Left hindlimb (tissue), 1 donor: ENCODE data around the gene LITAFD.
"Not testable (repeated sequence)": the region's sequence is repeated elsewhere in the genome, so short reads cannot be mapped to it uniquely, and the experiment has no call there.

Source experiments
- DNase-seq: peaks from one replicate; pipeline ENCODE4 v3.0.0-alpha.2; 2018

Gene LITAFD

GRCh38 chr16:8882041-8882617 is at the start of gene LITAFD:
TSS of gene LITAFD (plus strand) at chr16:8882351. CDS start at chr16:8884356, 2,005 bp downstream.
- no peak for DNase-seq

- DNase-seq = no peak
Observed at GRCh38 chr16:8832717-8833105, 49.4 kb upstream of the LITAFD start.

- DNase-seq = not testable (repeated sequence)
Observed at GRCh38 chr16:8836797-8837196, 45.4 kb upstream of the LITAFD start.

- DNase-seq = not testable (repeated sequence)
Observed at GRCh38 chr16:8837594-8837993, 44.6 kb upstream of the LITAFD start.

GRCh38 chr16:8842016-8842415 is 40.1 kb upstream of the LITAFD start:
- DNase-seq = not testable (repeated sequence)

GRCh38 chr16:8843296-8843695 is 38.9 kb upstream of the LITAFD start:
- DNase-seq = not testable (repeated sequence)

- DNase-seq = no peak
Observed at GRCh38 chr16:8845699-8846298, 36.4 kb upstream of the LITAFD start.

GRCh38 chr16:8846401-8846932 is 35.7 kb upstream of the LITAFD start:
- no peak for DNase-seq

GRCh38 chr16:8847145-8847544 is 35.0 kb upstream of the LITAFD start:
- DNase-seq = no peak

- DNase-seq = no peak
Observed at GRCh38 chr16:8847623-8848022, 34.5 kb upstream of the LITAFD start.

GRCh38 chr16:8848231-8848938 is 33.8 kb upstream of the LITAFD start:
- DNase-seq = peak; percentile 10

- peak; percentile 10 for DNase-seq
Observed at GRCh38 chr16:8848939-8849391, 33.2 kb upstream of the LITAFD start.

- peak; percentile 18 for DNase-seq
Observed at GRCh38 chr16:8849411-8850011, 32.6 kb upstream of the LITAFD start.

GRCh38 chr16:8850279-8850885 is 31.8 kb upstream of the LITAFD start:
- DNase-seq = peak; percentile 42

GRCh38 chr16:8851761-8852403 is 30.3 kb upstream of the LITAFD start:
- no peak for DNase-seq

GRCh38 chr16:8852534-8852933 is 29.6 kb upstream of the LITAFD start:
- DNase-seq = no peak

- DNase-seq = peak; percentile 29
Observed at GRCh38 chr16:8853150-8853549, 29.0 kb upstream of the LITAFD start.

- peak; percentile 8 for DNase-seq
Observed at GRCh38 chr16:8853611-8854010, 28.5 kb upstream of the LITAFD start.

- peak; percentile 27 for DNase-seq
Observed at GRCh38 chr16:8854298-8854948, 27.7 kb upstream of the LITAFD start.

GRCh38 chr16:8855051-8855786 is 26.9 kb upstream of the LITAFD start:
- DNase-seq = peak; percentile 28

GRCh38 chr16:8855972-8856371 is 26.2 kb upstream of the LITAFD start:
- DNase-seq = peak; percentile 31
